Left ventricle myocardium superior (tissue), 1 donor: ENCODE measurements around the gene DPF3. TPM values are rescaled to one million over a fixed set of nuclear protein-coding genes. Genes with fewer than 3 reads are reported as not detected.

Source experiments
- ATAC-seq: fragments of 200-7000 bp; cut with Tn5 transposase; one replicate; pipeline ENCODE4 v1.9.1; 2020; ENCODE audit warnings: mild to moderate bottlenecking, moderate library complexity
- DNase-seq: peaks from one replicate; pipeline ENCODE4 v3.0.0-alpha.2; 2020
- intact Hi-C: fragments of 100-400 bp; cut with micrococcal nuclease; formaldehyde crosslinking; loops from one replicate; pipeline ENCODE4 v1.11.0; 2022
- total RNA-seq: library from RNA; stranded (reverse); fragmentation: NEBNext Ultra II Directional; extraction: Animal tissue kit (Norgen Biotek cat#: 25700); gene quantifications from one replicate; pipeline ENCODE4 v1.2.1, GENCODE V29; 2021
- donor health status: DM: no; HTN: yes; CAD: no; lungs with severe emphysema.

The DPF3 gene
- total RNA-seq, 1 donor from 2014 or later = 28.7 TPM

DNA sequence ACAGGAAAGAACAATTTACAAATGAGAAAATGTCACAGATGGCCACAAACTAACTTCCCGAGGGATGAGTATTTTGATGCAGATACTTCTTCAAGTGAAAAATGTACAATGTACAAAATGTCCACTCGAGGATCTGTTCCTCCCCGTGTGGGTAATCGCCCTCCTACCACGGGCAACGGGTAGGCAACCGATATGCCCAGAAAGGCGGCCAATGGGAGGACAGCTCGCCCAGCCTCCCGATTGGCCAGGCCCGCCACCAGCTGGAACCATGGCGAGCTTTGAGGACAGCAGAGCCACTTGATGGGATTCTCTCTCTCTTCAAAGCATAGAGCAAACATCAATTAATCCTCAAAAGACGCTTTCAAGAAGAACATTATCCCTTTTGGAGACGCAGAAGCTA lies 42.3 kb downstream of the DPF3 start:
- intact Hi-C loops = no loop called here
- ATAC-seq (no peak), DNase-seq (no peak)

DNA sequence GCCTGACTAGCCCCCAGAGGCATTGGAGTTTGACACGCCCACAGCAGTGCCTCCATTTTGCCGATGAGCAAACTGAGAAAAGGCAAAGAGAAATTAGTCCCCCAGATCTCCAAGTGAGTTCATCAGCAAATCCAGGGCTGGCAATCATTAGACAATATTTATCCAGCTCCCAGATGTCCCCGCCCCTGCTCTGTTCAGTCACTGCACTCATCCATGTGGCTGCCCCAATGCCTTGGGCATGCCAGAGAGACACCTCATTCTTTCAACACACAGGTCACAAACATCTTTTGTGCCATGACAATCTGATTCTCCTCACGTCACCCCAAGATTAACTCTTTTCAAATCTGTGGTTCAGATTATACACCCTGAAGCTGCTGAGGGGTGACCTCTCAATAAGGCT lies 43.5 kb downstream of the DPF3 start:
- ATAC-seq (no peak), DNase-seq (no peak)
- intact Hi-C loops = no loop called here

DNA sequence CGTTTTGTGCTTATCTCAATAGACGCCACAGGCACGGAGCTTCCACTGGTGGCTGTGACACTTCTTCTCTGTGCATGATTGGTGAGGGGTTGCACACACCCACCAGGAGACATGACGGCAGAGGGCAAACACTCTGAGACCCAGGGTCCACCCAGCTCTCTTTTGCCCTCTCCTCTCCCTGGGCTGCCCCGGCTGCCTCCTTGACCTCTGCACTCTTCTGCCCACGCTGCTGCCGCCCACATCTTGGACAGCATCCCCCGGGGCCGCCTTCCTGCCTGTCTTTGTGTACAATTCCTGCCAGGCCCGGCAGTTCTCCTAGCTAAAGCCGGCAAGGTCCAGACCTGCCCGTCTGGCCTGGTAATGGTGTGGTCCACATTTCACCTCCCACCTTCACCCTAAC lies 44.7 kb downstream of the DPF3 start:
- DNase-seq (no peak), ATAC-seq (no peak)
- intact Hi-C loops = no loop called here

DNA sequence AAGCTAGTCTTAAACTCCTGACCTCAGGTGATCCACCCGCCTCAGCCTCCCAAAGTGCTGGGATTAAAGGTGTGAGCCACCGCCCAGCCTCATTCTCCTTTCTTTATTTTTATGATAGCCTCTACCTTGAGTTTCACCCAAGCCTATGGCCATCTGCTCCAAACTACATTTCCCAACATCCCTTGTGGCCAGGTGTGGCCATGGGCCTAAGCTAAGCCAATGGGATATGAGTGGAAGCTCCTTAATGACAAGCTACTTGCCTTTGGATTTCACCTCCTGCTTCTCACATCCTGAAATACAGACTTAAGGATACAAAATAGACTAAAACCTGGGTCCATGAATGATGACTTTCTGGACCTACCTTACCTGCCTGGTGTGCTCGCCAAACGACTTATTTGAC lies 46.2 kb downstream of the DPF3 start:
- intact Hi-C loops = no loop called here
- DNase-seq = no peak
- ATAC-seq = no peak

DNA sequence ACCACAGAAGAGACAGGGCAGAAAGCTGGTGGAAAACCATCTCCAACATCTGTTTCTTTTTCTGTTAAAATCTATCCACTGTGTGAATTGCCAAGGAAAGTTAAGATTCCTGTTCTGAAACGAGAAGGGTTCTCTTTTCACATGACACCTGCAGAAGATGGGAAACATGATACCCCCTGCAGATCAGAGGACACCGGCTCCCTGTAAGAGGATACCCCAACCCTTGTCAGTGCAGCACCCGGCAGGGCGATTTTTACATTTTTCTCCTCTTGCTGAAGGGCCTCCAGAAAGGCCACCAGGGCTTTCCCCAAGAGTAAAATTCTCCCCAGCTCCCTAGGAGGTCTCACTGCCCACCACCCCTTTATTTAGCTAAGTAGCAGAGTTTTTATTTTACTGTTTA lies 48.2 kb downstream of the DPF3 start:
- intact Hi-C loops = no loop called here
- ATAC-seq (no peak), DNase-seq (no peak)

DNA sequence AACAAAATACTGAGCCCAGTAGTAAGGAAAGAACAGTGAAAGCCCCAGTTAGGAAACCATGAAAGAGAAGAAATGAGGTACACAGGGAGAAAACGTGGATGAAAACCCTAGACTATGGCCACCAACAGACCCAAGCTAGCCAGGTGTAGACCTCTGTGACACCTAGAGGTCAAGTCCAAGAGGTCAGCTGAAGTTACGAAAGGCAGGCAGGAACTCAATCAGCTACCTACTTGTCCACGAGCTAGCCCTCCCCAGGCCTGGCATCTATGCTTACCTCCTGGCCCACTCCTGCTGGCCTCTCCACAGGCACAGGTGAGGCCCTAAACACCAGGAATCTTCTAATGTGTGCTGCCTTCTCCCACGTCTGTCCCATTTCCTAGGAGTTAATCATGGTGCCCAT lies 48.7 kb downstream of the DPF3 start:
- DNase-seq (no peak), ATAC-seq (no peak)
- intact Hi-C loops = no loop called here

DNA sequence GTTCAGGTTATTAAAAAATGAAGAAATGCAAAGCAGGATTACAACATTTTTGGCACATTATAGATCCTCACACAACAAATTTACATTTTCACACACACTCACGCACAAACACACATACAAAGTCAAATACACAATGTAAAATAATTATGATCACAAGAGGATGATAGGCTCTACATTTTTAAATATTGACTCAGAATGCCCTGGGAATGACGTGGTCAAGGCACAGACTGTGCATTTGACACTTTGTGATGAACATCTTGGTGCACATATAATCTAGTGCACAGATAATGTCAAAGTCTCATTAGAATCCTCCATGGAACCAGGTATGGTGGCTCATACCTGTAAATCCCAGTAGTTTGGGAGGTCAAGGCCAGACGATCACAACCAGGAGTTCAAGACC lies 49.4 kb downstream of the DPF3 start:
- DNase-seq (no peak), ATAC-seq (no peak)
- intact Hi-C loops = no loop called here

DNA sequence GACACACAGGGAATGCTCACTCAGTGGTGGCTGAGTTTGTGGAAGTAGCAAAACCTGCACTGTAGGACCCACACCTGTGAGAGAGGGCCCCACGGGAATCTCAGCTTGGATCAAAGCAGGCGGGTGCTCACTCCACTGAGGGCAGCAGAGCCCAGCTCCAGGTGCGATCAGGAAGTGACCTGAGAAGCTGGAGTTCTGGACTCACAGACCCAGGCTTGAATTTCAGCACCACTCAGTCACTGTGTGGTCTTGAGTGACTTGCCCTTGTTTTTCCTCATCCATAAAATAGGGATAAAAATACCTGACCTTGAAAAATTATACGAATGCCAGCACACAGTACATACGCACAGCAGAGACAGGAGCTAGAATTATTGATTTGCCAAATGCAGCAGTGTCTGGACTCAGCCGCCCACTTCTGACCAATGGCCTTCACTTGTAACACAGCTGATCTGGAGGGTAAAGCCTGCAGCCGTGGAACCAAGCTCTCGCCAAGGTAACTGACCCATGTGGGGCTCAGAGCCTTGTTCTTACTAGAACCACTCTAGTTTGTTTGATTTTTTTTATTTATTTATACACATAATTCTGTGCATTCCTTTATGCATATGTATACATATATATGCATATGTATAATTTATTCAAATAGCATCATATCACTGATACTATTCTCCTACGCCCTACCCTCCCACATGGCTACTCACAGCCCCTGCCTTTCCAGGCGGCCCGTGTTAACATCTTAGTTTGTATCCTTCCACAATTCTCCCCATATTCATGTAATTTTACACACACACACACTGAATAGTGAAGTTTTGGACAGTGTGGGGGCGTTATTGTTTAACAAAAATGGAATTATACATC lies 53.9 kb downstream of the DPF3 start:
- intact Hi-C loops = no loop called here
- DNase-seq (no peak), ATAC-seq (peak; percentile 9)

DNA sequence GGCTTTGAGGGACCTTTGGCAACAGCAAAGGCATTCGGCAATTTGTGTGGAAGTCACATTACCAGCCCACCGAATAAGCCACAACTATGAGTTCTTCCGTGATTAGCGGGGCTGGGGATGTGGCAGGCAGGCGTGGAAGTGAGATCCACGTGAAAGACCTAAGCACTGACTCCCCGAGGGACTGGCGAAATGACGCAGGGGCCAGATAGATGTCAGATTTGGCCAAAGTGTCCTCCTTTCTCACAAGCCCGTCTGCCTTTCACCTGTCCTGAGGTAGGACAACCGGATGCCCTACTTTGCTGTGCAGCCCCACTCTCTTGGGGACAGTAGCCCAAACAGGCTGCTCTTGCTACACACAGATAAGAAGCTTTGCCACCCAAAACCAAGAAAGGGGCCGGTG lies 54.5 kb downstream of the DPF3 start:
- intact Hi-C loops = no loop called here
- ATAC-seq = no peak
- DNase-seq = no peak

DNA sequence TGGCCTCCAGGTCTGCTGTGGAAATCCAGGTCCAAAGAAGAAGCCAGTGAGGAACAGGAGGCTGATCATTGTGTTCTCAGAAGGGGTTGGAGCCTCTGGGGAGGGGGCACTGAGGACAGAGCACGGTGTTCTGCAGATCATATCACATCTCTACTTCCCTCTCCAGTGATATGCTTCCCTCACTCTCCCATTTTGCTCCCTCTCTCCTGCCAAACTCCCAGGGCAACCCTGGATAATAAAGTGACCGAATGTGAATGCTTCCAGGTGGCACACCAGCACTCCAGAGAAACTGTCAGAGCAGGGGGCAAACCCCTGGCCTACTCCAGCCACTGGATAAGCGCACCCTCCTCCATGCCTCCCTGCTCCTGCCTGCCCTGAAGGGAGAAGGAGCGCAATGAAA lies 57.8 kb downstream of the DPF3 start:
- no peak for DNase-seq
- intact Hi-C loops = no loop called here
- ATAC-seq = peak; percentile 25

DNA sequence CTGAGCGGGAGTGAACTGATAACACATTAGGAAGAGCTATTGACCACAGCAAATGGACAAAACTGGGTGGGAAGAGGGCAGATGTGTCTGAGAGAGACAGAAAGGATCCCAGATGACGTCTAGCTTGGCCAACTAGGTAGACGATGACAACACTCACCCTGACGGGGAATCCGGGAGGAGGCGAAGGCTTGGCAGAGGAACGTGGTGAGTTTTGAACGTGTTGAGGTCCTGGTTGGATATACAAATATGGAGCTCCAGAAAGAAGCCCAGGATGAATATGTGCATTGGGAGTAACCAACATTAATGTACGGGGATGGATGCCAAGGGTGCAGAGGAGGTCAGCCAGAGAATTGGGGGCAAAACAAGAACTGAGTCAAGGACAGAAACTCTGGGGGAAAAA lies 60.7 kb downstream of the DPF3 start:
- ATAC-seq (no peak), DNase-seq (no peak)
- intact Hi-C loops = no loop called here

DNA sequence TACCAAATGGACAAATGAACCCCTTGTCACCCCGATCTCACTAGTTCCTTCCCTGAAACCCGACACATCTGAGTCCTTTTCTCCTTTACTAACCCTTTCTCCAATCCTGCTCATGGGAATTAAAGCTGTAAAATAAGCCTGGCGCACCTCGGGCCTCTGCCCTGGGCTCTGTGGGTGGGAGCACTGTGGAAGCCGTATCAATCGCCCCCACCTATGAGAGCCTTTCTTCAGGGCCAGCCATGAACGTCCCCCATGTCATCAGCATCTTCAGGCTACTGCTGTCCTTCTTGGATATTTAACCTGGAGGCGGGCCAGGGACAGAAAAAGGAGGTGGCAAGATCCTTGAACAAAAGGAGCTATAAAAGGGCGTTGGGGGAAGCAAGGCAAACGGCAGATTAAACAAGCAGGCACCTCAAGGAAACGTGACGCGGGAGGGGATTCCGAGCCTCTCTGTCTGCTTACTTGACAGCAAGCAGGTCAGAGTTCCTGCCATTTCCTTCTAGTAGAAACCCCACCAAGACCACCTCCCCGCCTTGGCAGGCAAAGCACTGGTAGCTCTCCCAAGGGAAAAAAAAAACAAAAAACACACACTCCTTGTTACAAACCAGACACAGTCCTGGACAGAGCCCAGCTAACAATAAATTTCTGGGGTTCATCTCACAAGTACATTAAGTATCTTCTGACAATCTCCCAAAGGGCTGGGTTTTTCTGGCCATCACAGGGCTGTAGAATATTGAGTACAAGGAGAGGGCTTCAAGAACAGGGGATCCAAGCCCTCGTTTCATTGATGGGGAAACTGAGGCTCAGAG lies 62.9 kb downstream of the DPF3 start:
- ATAC-seq (peak; percentile 3), DNase-seq (no peak)
- intact Hi-C loops = no loop called here

DNA sequence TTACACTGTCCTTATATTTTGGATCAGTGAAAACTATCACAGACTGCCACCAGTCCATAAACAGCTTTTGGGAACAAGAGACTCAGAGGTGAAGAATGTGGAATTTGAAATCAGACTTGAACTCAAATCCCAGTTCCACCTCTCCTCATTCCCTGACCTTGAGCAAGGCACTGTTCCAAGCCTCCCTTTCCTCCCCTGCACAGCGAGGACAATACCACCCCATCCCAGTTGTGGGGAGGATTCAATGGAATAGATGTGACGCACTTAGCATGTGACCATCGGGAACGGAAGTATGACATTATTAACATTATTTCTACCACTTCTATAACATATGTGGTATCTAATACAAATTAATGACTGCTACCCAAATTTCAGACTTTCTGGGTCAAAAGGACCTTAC lies 63.5 kb downstream of the DPF3 start:
- intact Hi-C loops = no loop called here
- ATAC-seq (peak; percentile 21), DNase-seq (no peak)

DNA sequence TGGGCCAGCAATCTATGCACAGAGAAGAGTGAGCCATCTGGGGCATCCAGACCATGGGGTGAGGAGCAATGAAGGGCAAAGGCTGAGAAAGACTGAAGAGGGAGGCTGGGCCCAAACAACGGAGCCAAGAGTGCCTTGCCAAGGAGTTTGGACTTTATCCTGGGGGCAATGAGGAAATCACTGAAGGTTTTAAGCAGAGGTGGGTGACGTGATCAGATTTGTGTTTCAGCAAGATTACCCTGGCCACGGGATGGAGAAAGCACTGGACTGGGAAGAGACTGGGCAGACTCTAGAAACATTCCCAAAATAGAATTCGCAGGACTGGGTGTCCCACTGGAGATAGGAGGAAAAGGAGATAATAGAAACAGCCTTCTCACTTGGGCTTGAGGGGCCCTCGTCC lies 65.3 kb downstream of the DPF3 start:
- intact Hi-C loops = no loop called here
- DNase-seq (peak; percentile 24), ATAC-seq (peak; percentile 85)

DNA sequence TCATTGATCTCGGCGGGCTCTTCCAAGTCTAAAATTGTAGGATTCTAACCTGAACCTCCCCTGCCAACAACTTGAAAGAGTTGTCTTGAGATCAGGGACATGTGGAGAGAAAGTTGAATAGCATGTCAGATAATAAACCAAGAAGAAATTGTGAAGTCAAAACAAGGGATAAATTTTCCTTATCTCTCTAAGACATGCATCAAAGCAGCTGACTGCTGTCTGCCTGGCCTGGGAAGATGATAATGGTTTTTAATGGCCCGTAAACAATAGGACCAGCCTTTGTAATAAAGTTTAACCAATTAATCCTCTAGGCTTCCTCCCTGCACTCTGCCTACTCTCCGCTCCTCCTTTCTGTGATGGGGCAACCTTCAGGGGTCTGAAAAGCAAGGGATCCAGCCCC lies 67.9 kb downstream of the DPF3 start:
- intact Hi-C loops = no loop called here
- DNase-seq = no peak
- ATAC-seq = no peak

DNA sequence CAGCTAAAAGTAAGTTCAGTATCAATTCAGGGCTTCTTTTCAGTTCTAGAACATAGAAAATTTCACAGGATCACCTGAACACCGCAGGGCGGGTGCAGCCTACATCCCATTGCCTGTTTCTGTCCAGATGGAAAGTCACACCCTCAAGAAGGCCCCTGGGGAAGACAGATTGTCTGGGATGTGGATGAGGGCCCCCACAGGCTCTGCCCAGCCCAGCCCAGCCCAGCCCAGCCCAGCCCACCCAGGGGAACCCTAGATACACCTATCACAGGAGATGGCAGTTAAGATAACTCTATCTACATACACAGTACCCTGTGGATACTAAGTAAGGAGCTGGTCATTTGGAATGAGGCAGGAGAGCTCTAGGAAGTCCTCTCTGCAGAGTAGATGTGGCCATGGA lies 68.4 kb downstream of the DPF3 start:
- intact Hi-C loops = no loop called here
- DNase-seq (no peak), ATAC-seq (no peak)

DNA sequence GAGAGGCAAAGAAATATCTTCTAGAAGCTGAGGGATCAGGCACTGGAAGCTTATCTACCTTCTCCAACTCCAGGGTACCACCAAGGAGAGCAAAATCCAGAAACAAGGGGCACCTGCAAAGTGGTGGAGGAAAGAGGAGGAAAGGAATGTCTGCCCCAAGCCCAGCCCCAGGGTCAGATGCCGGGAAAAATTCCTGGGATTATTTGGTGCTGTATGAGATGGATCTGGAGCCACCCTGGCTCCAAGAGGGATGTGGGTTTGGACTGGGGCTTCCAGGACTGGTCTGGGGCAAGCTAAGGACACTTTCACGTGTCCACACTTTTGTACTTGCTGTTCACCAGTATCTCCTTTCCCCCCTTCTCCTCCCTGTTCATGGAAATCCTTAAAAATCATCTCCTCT lies 69.8 kb downstream of the DPF3 start:
- DNase-seq (no peak), ATAC-seq (peak; percentile 6)
- intact Hi-C loops = no loop called here

DNA sequence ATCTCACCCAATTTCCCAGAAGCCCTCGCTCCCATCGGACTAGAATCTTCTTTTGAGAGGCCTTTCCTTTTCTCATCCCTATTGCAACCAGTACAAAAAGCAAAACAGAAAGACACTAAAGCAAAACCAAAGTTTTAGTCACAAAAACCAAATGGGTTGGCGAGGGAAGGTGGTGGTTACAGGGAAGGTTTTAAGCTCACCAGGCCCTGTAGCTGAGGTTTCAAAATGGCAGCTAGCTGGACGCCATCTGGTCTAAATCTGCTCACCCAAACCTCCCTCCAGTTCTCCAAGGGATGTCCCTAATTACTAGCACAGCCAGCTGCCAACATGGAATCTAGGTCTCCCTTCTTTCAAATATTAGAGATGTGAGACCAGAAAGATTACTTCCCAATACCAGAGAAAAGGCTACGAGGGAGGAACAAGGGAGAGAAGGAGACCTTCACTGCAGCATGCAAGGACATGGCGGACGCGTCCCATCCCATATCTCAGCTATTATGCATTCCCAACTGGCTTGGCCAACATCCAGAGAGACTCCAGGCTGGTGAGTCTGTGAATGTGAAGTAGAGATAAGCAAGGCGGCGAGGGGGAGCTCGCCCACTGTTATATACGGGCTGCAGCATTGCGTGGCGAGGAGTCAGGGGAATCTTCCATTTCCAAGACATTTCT lies 70.8 kb downstream of the DPF3 start:
- DNase-seq (peak; percentile 75), ATAC-seq (peak; percentile 92)
- intact Hi-C loops = no loop called here

DNA sequence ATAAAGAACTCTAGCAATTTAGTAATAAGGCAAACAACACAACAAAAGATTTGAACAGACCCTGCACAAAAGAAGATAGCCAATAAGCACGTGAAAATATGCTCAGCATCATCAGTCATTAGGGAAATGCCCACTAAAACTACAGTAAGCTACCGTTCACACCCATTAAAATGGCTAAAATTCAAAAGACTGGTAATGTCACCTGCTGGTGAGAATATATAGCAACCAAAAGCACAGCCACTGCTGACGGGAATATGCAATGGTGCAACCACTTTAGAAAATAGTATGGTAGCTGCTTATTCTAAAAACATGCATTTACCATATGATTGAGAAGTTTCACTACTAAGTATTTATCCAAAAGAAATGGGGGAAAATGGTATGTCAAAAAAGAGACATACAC lies 74.9 kb downstream of the DPF3 start:
- intact Hi-C loops = no loop called here
- DNase-seq (no peak), ATAC-seq (no peak)

DNA sequence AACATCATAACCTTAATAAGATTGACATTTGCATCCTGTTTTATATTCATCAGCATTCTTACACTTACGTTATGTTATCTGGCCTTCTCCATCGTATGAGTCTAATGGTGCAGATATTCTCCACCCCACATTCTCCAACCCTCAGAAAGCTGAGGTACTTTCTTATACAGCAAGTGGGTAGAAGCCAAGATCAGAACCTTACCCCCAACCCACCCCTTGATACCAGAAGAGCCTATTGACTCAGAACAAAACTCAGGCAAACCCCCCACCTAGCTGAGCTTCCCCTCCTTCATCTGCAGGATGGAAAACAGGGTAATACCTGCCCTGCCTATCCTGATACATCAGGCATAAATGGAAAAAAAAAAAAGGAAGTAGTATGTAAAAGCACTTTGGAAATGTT lies 77.6 kb downstream of the DPF3 start:
- intact Hi-C loops = no loop called here
- ATAC-seq (no peak), DNase-seq (no peak)
